Gastroesophageal sphincter (tissue), 4 donors: Measurements from ENCODE around the gene CCDC33. TPM values are rescaled to one million over a fixed set of nuclear protein-coding genes. Genes with fewer than 3 reads are reported as not detected.

Experiments used
- ATAC-seq: fragments of 150-250 bp; one replicate; pipeline ENCODE4 v1.9.1; 2016; ENCODE audit warnings: mild to moderate bottlenecking, moderate library complexity
- H3K27ac ChIP-seq, 4 donors: fragments of 200-600 bp; sonication (generic) in 3 of 4; 1 replicate in 3 of 4; 2 replicates in 1 of 4; pipeline ENCODE4 v1.5.1; 2016 to 2019
- H3K27me3 ChIP-seq: fragments of 200-600 bp; sonication (generic); one replicate; pipeline ENCODE4 v1.5.1; 2019
- H3K36me3 ChIP-seq, 2 donors: fragments of 200-600 bp; sonication (generic); one replicate each; pipeline ENCODE4 v1.5.1; 2019; ENCODE audit warnings: control low read depth in 1 of 2
- H3K4me1 ChIP-seq, 3 donors: fragments of 200-600 bp; sonication (generic); 1 replicate in 2 of 3; 2 replicates in 1 of 3; pipeline ENCODE4 v1.5.1; 2016 to 2019; ENCODE audit warnings: control low read depth in 2 of 3
- H3K4me3 ChIP-seq, 2 donors: fragments of 200-600 bp; sonication (generic); one replicate each; pipeline ENCODE4 v1.5.1; 2019; ENCODE audit warnings: mild to moderate bottlenecking in 1 of 2, moderate library complexity in 1 of 2
- H3K9me3 ChIP-seq, 3 donors: fragments of 200-600 bp; sonication (generic); one replicate each; pipeline ENCODE4 v1.5.1; 2017 to 2019; ENCODE audit warnings: control low read depth in 2 of 3
- CTCF ChIP-seq, 4 experiments: fragments of 200-600 bp in 2 of 4; fragments of 450-650 bp in 2 of 4; sonication (generic) in 1 of 4; IDR thresholded peaks; one replicate each; pipeline ENCODE4 v1.5.1; 2017 to 2019; ENCODE audit warnings: antibody characterized with exemption in 4 of 4, mild to moderate bottlenecking in 2 of 4, moderate library complexity in 2 of 4
- EP300 ChIP-seq: sonication (generic); formaldehyde crosslinking; IDR thresholded peaks from one replicate; pipeline ENCODE4 v1.6.1; 2017; ENCODE audit warnings: antibody characterized with exemption, mild to moderate bottlenecking
- POLR2A ChIP-seq, 2 donors: fragments of 450-650 bp; IDR thresholded peaks; one replicate each; pipeline ENCODE4 v1.6.1; 2017; ENCODE audit warnings: antibody characterized with exemption in 2 of 2, mild to moderate bottlenecking in 2 of 2, moderate library complexity in 1 of 2
- POLR2AphosphoS5 ChIP-seq: sonication (generic); formaldehyde crosslinking; IDR thresholded peaks from one replicate; pipeline ENCODE4 v1.6.1; 2017; ENCODE audit warnings: antibody characterized with exemption
- WGBS, 2 donors: methylation state at CpG; one replicate each; pipeline ENCODE4 v1.1.5; 2018; ENCODE audit warnings: low coverage in 1 of 2; 5-methylcytosine and 5-hydroxymethylcytosine counted together
- total RNA-seq, 4 donors: library from RNA; depleted of rRNA; stranded (reverse); fragments of >200 nt; gene quantifications; one replicate each; pipeline ENCODE4 v1.1.0, GENCODE V29; 2016

Gene CCDC33
- total RNA-seq, 4 donors from 2014 or later, result not detected

- ATAC-seq, result no peak
- Histone ChIP-seq H3K4me1 (peaks cover 0 to 10% (median 0%) of the 10 kb centered on the region in 3 donors), H3K36me3 (no peaks in the 10 kb centered on the region), H3K27ac (no peak overlapping the region), H3K27me3 (no peaks in the 10 kb centered on the region), H3K4me3 (no peak overlapping the region), H3K9me3 (no peaks in the 10 kb centered on the region)
- TF ChIP-seq POLR2A (IDR thresholded peaks at IDR 0.05) (no peak), EP300 (no peak), CTCF (IDR thresholded peaks at IDR 0.05) (no peak), POLR2AphosphoS5 (no peak)
- WGBS, 2 donors, result 67 to 74% methylated on average over 3 of the region's 6 CpGs
Observed at GRCh38 chr15:74193905-74194304, 42.2 kb upstream of the CCDC33 start.

GRCh38 chr15:74194572-74195559, 41.3 kb upstream of the CCDC33 start:
- TF ChIP-seq POLR2AphosphoS5 (no peak), EP300 (no peak), POLR2A (IDR thresholded peaks at IDR 0.05) (no peak), CTCF (IDR thresholded peaks at IDR 0.05) (no peak)
- ATAC-seq, result no peak
- Histone ChIP-seq H3K36me3 (no peaks in the 10 kb centered on the region), H3K27ac (no peak overlapping the region), H3K9me3 (no peaks in the 10 kb centered on the region), H3K4me3 (no peak overlapping the region), H3K27me3 (no peaks in the 10 kb centered on the region), H3K4me1 (peaks cover 0 to 10% (median 0%) of the 10 kb centered on the region in 3 donors)
- 95 to 97% methylated on average over 3 to 6 of the region's 13 CpGs for WGBS, 2 donors

GRCh38 chr15:74196175-74196574, 40.0 kb upstream of the CCDC33 start:
- ATAC-seq, result no peak
- 57% methylated on average over 2 of the region's 7 CpGs; no CpG with 5 or more reads in 1 of the 2 donors for WGBS, 2 donors
- no peak for TF ChIP-seq EP300
- no peak for TF ChIP-seq CTCF (IDR thresholded peaks at IDR 0.05)
- TF ChIP-seq POLR2A (IDR thresholded peaks at IDR 0.05), result no peak
- TF ChIP-seq POLR2AphosphoS5, result no peak
- Histone ChIP-seq H3K27me3 (peaks cover 4% of the 10 kb centered on the region), H3K9me3 (no peaks in the 10 kb centered on the region), H3K27ac (no peak overlapping the region), H3K4me1 (peaks cover 0 to 22% (median 8%) of the 10 kb centered on the region in 3 donors), H3K4me3 (no peak overlapping the region), H3K36me3 (no peaks in the 10 kb centered on the region)

- no CpG with 5 or more reads among the region's 9 CpGs for WGBS, 2 donors
- Histone ChIP-seq H3K27ac (no peak overlapping the region), H3K27me3 (peaks cover 16% of the 10 kb centered on the region), H3K9me3 (no peaks in the 10 kb centered on the region), H3K36me3 (no peaks in the 10 kb centered on the region), H3K4me3 (no peak overlapping the region), H3K4me1 (peaks cover 0 to 33% (median 10%) of the 10 kb centered on the region in 3 donors)
- TF ChIP-seq CTCF (IDR thresholded peaks at IDR 0.05), result no peak
- no peak for ATAC-seq
Observed at GRCh38 chr15:74197176-74197965, 38.8 kb upstream of the CCDC33 start.
